Neural progenitor cell (in vitro differentiated cells): Measurements from ENCODE around the gene CCDC181.

Experiments
- CTCF ChIP-seq: fragments of 200-600 bp; sonication (generic); IDR thresholded peaks from 2 replicates; pipeline ENCODE4 v1.5.1; 2017; ENCODE audit warnings: antibody characterized with exemption, mild to moderate bottlenecking
- EZH2 ChIP-seq: fragments of 200-600 bp; sonication (generic); IDR thresholded peaks from 2 replicates; pipeline ENCODE4 v1.6.1; 2017; ENCODE audit warnings: antibody characterized with exemption, mild to moderate bottlenecking, moderate library complexity
- EZH2phosphoT487 ChIP-seq: fragments of 200-600 bp; sonication (generic); IDR thresholded peaks from 2 replicates; pipeline ENCODE4 v1.6.1; 2017; ENCODE audit warnings: antibody characterized with exemption

DNA sequence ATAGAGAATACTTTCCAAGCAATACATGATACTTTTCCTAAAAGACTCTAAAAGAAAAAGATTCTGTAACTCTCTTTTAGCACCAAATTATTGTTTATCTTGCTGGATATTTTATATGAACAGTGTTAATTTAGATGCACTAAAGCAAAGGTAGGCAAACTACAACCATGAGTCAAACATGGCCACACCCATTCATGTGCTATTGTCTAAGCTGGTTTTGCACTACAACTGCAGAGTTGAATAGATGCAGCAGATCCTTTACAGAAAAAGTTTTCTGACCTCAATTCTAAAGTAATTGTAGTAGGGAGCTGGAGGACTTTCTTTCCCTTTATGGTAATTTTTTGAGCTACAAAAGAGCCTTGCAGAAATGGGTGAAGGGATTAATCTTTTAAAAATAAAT is 39.9 kb downstream of the CCDC181 start:
- TF ChIP-seq EZH2phosphoT487 (no peak), CTCF (no peak), EZH2 (no peak)
